B cell (primary cell): ENCODE measurements around the gene ACYP1.

Source experiments
- CTCF ChIP-seq: fragments of 200-600 bp; IDR thresholded peaks from one replicate; pipeline ENCODE4 v1.8.0; 2022; ENCODE audit warnings: antibody characterized with exemption, mild to moderate bottlenecking
- EZH2 ChIP-seq: IDR thresholded peaks from 2 replicates; pipeline ENCODE4 v1.6.1; 2012; ENCODE audit warnings: borderline replicate concordance, low read depth, mild to moderate bottlenecking, moderate library complexity, low read length; ENCODE audit not compliant: insufficient read depth, poor library complexity, severe bottlenecking

- TF ChIP-seq CTCF (no peak), EZH2 (no peak)
These were observed 4.2 kb downstream of the ACYP1 start for GRCh38 chr14:75059642-75060041.
